HG03103 (cell line): Measurements from ENCODE around the gene WDR77.

Experiments used
- ATAC-seq: cut with Tn5 transposase; IDR thresholded peaks from one replicate; pipeline ENCODE4 v1.9.1; 2021; ENCODE audit warnings: low read depth; ENCODE audit not compliant: unreplicated experiment

The WDR77 gene

GRCh38 chr1:111470596-111470995, 21.5 kb upstream of the WDR77 start:
- ATAC-seq = no peak

- ATAC-seq = no peak
Observed at GRCh38 chr1:111469539-111469938, 20.5 kb upstream of the WDR77 start.

GRCh38 chr1:111468717-111469100, 19.7 kb upstream of the WDR77 start:
- ATAC-seq = no peak

GRCh38 chr1:111467865-111468716, 19.0 kb upstream of the WDR77 start:
- ATAC-seq = no peak

- no peak for ATAC-seq
Observed at GRCh38 chr1:111466480-111466879, 17.4 kb upstream of the WDR77 start.

GRCh38 chr1:111465754-111466153, 16.7 kb upstream of the WDR77 start:
- ATAC-seq = no peak

GRCh38 chr1:111463029-111463683, 14.1 kb upstream of the WDR77 start:
- no peak for ATAC-seq

- no peak for ATAC-seq
Observed at GRCh38 chr1:111462370-111463028, 13.4 kb upstream of the WDR77 start.

- ATAC-seq = no peak
Observed at GRCh38 chr1:111461765-111462164, 12.7 kb upstream of the WDR77 start.

GRCh38 chr1:111455642-111456031, 6.6 kb upstream of the WDR77 start:
- no peak for ATAC-seq

- no peak for ATAC-seq
Observed at GRCh38 chr1:111454859-111455641, 6.0 kb upstream of the WDR77 start.

- no peak for ATAC-seq
Observed at GRCh38 chr1:111453706-111454105, 4.7 kb upstream of the WDR77 start.

GRCh38 chr1:111452581-111452980, 3.5 kb upstream of the WDR77 start:
- ATAC-seq = no peak

- ATAC-seq = no peak
Observed at GRCh38 chr1:111450185-111450584, 1.1 kb upstream of the WDR77 start.

GRCh38 chr1:111449703-111450017, 604 bp upstream of the WDR77 start:
- no peak for ATAC-seq

- ATAC-seq = no peak
Observed at GRCh38 chr1:111448482-111448917, 556 bp downstream of the WDR77 start.

GRCh38 chr1:111446967-111447892, 1.8 kb downstream of the WDR77 start:
- no peak for ATAC-seq

GRCh38 chr1:111446546-111446945, 2.5 kb downstream of the WDR77 start:
- ATAC-seq = no peak

- ATAC-seq = no peak
Observed at GRCh38 chr1:111444031-111444430, 5.0 kb downstream of the WDR77 start.

GRCh38 chr1:111442457-111442856, 6.6 kb downstream of the WDR77 start:
- ATAC-seq = no peak
